HG02943 (cell line): ENCODE measurements around the gene TNFRSF1B.

Experiments
- ATAC-seq: cut with Tn5 transposase; IDR thresholded peaks from one replicate; pipeline ENCODE4 v1.9.1; 2021; ENCODE audit warnings: mild to moderate bottlenecking, low read depth, moderate library complexity; ENCODE audit not compliant: unreplicated experiment

TNFRSF1B gene

GRCh38 chr1:12166834-12167492 is at the start of gene TNFRSF1B:
TNFRSF1B (plus strand) TSS chr1:12166991; CDS start chr1:12167092, 101 bp downstream.
- ATAC-seq: peak; percentile 47

DNA sequence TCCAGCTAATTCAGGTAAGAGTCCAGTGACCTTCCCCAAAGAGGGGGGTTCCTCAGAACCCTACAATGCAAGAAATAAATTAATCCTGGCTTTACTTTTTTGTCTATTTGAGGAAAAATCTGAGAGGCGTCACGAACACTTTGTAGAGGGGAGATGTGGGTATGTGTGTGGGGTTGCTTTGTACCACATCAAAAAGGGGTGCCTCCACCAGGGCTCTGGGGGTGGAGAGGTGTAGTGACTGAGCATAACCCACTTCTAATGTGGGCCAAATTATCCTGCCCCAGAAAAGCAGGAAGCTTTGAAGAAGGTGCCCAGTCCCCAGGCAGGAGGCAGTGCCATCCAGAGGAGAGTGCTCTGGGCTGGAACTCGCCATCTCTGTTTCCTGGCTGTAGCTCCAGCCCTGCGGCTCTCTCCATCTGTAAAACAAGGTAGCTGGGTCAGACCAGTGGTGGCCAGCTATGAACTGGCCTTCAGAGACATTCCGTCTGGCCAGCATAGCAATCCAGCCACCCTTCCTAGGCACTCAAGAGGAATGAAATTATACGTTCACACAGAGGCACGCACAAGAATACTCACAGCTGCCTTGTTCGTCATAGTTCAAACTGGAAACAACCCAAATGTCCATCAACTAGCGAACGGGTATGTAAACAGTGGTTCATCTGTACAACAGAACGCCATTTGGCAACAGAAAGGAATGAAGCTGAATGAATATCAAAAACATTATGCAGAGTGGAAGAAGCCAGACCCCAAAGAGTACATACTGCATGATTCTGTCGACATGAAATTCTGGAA is 45.4 kb upstream of the TNFRSF1B start:
- ATAC-seq: no peak

- ATAC-seq: no peak
These were observed 43.6 kb upstream of the TNFRSF1B start for GRCh38 chr1:12123172-12123571.

- no peak for ATAC-seq
These were observed 41.9 kb upstream of the TNFRSF1B start for GRCh38 chr1:12124693-12125421.

DNA sequence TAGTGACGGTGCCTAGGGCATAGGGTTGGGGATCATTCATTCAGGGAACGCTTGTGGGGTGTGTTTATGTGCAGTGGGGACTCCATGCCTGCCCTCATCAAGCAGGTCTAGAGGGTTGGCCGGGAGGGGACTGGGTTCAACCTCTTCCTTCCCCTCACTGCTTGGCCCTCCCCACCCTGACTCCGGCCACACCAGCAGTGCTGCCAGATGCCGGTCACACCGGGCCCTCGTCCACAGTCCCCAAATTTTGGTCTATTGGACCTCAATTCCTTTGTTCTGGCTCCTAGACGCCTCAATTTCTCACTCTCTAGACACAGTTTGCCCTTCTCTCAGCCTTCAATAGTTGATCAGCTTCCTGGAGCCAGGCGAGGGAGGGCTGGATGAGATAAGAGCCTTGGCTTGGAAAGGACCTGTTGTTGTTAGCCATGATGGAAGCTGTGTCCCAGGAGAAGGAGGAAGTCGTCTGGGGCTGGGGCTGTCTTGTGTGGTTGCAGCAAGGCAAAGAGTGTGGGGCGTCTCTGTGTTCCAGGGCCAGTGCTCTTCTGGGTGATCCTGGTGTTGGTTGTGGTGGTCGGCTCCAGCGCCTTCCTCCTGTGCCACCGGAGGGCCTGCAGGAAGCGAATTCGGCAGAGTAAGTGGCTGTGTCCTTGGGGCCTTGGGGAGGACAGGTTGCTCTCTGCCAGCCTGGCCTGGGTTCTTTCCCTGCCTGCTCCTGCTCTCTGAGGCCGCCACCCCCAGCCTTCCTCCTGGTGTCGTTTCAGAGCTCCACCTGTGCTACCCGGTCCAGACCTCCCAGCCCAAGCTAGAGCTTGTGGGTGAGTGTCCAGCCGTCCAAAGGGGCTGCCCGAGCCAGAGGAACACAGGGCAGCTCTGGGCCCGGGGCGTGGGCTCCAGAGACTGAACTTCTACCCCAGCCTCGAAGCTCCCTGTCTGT is 41.1 kb upstream of the TNFRSF1B start:
- ATAC-seq: no peak

DNA sequence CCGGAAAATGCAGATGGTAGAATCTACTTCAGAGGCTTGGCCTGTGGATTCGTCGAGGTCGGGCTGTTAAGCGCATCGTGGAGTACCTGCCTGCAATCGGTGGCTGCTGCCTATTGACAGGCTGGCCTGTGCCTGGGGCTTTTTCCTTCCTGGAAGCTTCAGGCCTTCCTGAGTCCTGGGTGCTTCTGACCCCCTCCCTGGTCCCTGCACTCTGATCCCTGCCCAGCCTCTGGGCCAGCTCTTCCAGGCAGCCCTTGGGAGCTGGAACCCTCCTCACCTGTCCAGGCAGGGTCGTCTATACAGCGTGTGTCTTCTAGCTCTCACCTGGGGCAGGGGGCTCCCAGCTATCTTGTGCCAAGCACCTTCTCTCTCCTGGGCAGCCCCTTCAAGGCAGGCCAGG is 40.0 kb upstream of the TNFRSF1B start:
- ATAC-seq: no peak

- ATAC-seq: no peak
These were observed 39.5 kb upstream of the TNFRSF1B start for GRCh38 chr1:12127206-12127810.

GRCh38 chr1:12128120-12128519 is 38.7 kb upstream of the TNFRSF1B start:
- no peak for ATAC-seq

DNA sequence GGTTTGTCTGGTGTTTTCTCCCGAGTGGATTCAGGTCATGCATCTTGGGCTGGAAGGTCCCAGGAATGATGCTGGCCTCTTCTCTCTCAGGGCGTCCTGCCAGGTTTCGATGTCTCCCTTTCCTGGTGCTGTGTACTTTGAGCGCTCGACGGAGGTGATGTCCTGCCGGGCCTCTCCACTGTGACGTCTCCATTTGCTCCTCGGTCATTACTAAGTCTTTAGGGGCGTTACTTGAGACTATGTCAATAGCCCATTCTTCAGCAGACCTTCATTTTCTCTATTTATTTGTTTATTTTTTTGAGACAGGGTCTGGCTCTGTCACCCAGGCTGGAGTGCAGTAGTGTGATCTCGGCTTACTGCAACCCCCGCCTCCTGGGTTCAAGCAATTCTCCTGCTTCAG is 37.2 kb upstream of the TNFRSF1B start:
- ATAC-seq: no peak

- ATAC-seq: no peak
These were observed 36.2 kb upstream of the TNFRSF1B start for GRCh38 chr1:12130466-12131130.

- no peak for ATAC-seq
These were observed 34.7 kb upstream of the TNFRSF1B start for GRCh38 chr1:12132078-12132477.

DNA sequence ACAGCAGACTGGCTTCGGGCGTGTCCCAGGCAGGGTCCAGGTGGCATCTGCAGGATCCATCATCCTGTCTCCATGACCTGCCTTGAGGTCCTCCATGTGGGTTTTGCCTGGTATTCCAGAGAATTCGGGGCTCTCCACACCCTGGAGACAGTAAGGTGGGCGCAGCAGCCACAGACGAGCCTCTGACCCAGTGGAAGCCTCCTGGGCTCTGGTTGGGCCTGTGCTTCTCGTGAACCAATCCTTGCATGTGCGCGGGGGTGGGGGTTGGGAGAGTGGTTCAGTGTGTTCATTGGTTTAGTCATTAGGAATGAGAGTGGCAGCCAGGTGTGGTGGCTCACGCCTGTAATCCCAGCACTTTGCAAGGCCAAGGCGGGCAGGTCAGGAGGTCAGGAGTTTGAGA is 32.1 kb upstream of the TNFRSF1B start:
- no peak for ATAC-seq

DNA sequence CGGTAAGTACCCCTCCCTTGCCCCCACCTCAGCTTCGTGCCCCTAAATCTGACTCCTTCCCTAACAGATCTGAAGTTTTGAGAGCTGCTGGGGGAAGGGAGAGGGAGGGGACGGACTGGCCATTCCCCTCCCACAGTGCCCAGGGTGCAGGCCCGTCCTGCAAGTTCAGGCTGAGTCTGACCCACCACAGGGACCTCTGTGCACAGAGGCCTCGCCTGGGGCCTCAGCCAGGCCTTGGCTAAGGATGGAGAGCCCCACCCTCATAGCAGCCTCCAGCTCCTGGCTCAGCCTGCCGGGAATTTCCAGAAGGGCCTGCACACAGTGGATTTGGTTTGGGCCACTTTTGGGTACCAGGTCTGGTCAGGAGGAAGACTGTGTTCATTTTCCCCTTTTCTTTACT is 31.2 kb upstream of the TNFRSF1B start:
- no peak for ATAC-seq

- no peak for ATAC-seq
These were observed 29.7 kb upstream of the TNFRSF1B start for GRCh38 chr1:12136916-12137610.

GRCh38 chr1:12138196-12139168 is 28.3 kb upstream of the TNFRSF1B start:
- no peak for ATAC-seq

DNA sequence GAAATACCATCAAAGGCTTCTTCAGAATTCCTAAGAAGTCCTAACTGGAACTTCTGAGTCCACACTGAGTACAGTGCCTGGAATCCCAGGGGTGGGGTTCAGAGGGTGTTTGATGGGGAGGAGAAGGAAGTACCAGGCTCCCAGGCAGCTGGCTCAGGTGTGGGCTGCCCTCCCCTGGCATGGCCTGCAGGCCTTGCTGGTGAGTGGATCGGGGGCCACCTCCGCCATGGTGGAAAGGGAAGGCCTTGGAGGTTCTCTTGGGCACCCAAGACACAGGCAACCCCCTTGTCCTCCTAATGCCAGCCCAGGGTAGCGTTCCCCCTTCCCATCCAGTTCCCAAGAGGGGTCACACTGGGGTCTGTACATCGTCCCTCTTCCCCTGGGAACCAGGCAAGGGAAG is 26.8 kb upstream of the TNFRSF1B start:
- no peak for ATAC-seq

- ATAC-seq: no peak
These were observed 26.2 kb upstream of the TNFRSF1B start for GRCh38 chr1:12140515-12141162.
